NCI-H748 treated with DMSO at 0.1 percent for 48 hours (cell line): ENCODE results near the gene NUDT19.
"Not testable (repeated sequence)": the region's sequence is repeated elsewhere in the genome, so short reads cannot be mapped to it uniquely, and the experiment has no call there.

ENCODE experiments used
- DNase-seq: peaks from one replicate; lab custom pipeline; 2025; lab: John Stamatoyannopoulos, UW

NUDT19 gene

GRCh38 chr19:32691291-32691951 is at the start of gene NUDT19:
Gene NUDT19 (plus strand): TSS chr19:32691821. CDS start chr19:32691961, 140 bp downstream.
- no peak for DNase-seq

DNA sequence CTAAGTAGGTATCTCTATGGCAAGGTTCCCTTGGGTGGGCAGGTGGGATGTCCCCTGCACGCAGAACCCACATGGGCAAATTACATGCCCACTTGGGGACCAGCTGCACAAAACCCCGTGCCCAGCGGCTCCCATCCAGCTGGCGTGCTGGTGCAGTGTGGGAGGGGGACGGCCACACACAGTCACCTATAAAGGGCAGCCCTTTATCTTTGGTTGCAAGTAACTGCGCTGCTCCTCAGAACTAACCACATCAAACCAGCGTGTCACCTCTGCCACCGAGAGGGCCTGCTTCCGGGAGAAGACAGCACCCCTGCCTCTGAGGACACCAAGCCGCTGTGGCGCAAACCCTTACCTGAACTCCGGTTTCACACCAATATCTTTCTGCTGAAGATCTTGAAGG is 48.9 kb upstream of the NUDT19 start:
- no peak for DNase-seq

DNA sequence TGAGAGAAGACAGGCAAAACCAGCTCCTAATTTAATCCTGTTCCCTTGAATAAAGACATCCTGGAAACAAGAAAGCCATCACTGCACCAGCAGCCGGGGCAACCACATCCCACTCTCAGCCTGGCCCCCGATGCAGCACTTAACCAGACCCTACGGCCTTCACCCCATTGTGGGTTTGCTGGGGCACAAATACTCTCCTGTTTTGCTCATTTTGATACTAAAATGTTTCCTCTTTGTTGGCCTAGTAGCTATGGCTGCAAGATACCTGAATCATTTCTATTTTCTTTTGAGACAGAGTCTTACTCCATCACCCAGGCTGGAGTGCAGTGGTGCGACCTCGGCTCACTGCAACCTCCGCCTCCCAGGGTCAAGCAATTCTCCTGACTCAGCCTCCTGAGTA is 45.1 kb upstream of the NUDT19 start:
- DNase-seq: no peak

DNA sequence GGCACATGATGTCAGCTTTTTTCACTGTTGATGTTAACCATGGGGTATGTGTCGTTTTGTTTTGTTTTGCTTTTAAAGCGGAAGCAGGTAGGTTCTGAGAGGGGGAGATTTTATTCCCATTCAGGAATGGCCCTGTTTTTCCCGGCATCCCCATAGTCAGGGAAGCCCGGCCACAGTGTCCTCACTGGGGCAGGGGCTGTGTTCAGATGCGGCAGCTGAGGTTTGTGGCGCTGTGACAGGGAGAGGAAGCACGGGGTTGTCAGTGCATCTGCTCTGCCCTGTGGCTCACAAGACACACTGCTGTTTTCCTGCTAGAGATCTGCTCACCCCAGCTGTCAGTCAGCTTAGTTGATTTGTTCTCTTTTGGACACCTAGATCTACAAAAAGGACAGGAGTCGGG is 44.3 kb upstream of the NUDT19 start:
- no peak for DNase-seq

- no peak for DNase-seq
Measured at GRCh38 chr19:32649751-32650150, 41.9 kb upstream of the NUDT19 start.

GRCh38 chr19:32650671-32651070 is 41.0 kb upstream of the NUDT19 start:
- no peak for DNase-seq

DNA sequence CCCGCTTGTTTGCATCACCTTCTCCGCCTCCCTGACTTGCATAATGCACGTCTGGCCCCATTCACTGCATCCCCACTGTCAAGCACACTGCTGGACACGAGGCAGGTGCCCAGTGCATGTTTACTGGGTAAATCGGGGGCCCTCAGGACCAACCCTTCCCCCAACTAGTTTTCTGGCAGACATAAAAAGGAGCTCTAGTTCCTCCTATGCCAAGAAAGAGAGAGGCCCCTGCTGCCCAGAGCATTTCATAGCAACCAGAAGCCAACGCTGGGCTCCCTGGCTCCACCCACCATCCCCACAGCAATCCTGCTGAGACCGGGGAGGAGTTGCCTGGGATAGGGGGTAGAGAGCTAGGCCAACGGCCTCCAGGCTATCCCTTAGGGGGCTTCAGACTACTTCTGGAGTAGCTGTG is 39.9 kb upstream of the NUDT19 start:
- DNase-seq: no peak

- not testable (repeated sequence) for DNase-seq
Measured at GRCh38 chr19:32652331-32652730, 39.3 kb upstream of the NUDT19 start.

DNA sequence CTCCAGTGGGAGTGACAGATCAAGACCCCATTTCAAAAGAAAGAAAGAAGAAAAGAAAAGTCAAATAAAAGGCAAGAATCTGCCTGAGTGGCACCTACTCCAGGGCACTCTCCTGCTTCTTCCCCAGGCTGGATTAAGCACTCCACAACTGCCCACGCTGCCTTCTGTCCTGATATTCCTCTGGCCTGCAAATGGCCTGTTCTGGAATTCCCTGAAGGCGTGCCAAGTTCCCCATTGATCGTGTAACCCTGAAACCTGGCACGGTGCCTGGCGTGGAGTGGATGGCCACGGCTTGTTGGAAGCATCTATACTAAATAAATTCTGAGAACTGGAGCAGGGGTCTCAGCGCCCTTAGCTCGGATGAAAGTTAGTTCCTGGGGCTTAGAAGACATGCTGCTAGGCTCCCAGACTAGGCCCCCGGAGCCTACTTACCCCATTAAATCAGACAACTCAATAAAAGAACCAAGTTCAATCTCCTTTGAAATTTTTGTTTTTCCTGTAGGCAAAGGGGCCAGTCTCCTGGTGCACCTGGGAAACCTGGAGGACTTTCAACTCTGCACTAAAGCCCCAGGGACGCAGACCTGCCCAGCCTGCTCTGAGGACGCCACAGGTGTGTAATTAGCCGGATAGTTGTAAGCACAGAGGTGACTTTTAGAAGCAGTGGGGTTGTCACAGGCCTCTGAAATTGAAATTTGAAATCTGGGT is 38.6 kb upstream of the NUDT19 start:
- DNase-seq: no peak

DNA sequence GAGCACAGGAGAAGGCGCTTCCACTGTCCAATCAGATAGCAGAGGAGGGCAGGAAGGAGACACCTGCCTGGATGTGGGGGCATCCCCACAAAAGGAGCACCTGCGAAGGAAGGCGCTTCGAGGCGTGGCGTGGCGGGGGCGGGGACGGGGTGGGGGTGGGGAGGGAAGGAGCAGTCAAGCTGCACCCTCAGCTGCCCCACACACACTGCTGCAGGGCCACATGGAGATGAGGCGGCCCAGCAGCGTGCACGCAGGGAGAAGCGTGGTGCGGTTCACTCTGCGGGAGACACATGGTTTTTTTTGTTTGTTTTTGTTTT is 38.1 kb upstream of the NUDT19 start:
- no peak for DNase-seq

DNA sequence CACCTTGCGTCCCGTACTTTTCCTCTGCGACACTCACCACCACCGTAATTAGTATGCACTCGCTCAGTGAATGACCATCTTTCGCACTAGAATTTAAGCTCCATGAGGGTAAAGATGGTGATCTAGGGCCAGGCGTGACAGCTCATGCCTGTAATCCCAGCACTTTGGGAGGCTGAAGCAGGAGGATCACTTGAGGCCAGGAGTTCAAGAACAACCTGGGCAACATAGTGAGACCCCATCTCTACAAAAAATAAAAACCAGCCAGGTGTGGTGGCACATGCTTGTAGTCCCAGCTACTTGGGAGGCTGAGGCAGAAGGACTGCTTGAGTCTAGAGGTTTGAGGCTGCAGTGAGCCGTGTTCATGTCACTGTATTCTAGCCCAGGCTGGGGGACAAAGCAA is 35.2 kb upstream of the NUDT19 start:
- DNase-seq: not testable (repeated sequence)

DNA sequence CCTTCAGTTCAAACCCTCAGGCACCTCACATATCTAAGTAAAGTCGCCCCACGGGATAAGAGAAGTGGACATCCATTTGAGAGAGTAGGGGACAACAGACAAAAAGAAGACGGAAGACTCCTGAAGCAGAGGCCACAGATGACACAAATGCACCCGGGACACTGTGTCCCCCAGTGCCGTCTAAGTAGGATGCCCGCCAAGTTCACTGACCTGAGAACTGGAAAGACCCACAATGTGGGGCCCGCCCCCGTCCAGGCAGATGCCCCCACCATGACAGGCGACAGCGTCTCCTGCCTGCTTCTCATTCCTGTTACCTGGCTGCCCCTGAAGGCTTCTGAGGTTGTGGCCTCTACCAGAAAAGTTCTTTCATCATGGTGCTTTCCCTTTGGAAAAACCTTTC is 33.5 kb upstream of the NUDT19 start:
- DNase-seq: no peak

- no peak for DNase-seq
Measured at GRCh38 chr19:32658527-32658926, 33.1 kb upstream of the NUDT19 start.

- DNase-seq: no peak
Measured at GRCh38 chr19:32661318-32661717, 30.3 kb upstream of the NUDT19 start.

GRCh38 chr19:32662186-32662585 is 29.4 kb upstream of the NUDT19 start:
- DNase-seq: no peak

DNA sequence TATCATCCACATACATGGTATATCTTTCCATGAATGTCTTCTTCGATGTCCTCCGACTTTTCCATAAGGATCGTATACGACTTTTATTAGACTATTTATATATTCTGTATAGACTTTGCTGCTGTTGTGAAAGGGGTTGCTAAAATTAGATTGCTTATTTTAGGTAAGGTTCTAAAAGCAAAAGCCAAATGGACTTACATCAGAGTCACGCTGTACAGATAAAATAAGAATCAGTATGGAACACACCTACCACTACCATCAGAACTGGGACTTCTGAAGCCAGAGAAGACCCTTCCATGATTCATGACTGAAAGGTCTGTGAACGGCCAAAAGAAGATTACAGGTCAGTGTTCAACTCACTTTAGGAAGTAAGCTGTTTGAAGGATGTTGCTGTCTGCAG is 25.5 kb upstream of the NUDT19 start:
- DNase-seq: no peak

GRCh38 chr19:32669310-32669709 is 22.3 kb upstream of the NUDT19 start:
- no peak for DNase-seq

DNA sequence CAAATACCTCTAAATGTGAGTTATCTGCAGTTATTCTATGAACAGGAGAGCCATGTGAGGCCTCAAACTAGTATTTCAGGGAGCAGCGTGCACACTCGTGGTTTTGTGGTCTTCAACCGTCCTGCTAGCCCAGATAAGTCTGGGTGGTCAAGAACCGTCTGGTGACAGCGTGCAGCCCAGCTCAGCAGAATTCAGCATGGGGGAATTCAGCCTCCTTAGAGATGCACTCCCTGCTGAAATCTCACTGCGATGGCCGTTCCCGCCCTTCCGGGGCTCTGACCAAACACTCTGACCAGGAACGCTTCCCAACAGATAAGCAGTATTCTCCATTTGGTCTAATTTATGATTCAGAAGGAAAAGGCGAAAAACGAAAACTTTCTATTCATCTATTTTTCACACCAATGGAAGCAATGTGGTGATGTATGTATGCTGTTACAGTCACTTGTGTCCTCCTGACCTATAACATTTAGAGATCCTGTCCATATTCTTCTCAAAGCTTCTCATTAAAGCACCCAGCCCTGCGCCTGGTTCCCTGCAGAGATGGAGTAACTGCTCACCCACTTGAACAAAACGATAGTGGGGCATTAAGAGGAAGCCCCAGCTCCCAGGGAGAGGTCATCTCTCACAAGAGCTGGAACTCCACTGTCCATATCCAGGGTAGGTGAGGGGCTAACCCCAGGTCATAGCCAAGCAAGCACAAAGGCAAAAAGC is 19.6 kb upstream of the NUDT19 start:
- DNase-seq: no peak

GRCh38 chr19:32672841-32673240 is 18.8 kb upstream of the NUDT19 start:
- DNase-seq: no peak

DNA sequence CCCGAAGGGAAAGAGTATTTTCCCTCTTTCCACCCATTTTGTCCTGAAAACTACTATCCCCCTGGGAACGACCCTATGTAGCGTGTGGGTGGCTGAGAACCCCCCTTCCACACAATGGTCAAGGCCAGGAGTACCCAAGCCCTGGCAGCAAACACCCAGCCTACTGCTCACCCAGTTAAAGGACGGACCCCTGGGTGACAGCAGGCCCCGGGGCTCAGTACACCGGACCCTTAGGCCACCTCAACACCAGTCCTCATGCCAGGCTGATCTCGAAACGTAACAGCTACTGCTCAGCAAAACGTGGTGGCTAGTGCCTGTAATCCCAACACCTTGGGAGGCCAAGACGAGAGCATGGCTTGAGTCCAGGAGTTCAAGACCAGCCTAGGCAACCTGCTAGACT is 18.0 kb upstream of the NUDT19 start:
- DNase-seq: no peak

GRCh38 chr19:32674153-32674930 is 17.3 kb upstream of the NUDT19 start:
- DNase-seq: no peak

DNA sequence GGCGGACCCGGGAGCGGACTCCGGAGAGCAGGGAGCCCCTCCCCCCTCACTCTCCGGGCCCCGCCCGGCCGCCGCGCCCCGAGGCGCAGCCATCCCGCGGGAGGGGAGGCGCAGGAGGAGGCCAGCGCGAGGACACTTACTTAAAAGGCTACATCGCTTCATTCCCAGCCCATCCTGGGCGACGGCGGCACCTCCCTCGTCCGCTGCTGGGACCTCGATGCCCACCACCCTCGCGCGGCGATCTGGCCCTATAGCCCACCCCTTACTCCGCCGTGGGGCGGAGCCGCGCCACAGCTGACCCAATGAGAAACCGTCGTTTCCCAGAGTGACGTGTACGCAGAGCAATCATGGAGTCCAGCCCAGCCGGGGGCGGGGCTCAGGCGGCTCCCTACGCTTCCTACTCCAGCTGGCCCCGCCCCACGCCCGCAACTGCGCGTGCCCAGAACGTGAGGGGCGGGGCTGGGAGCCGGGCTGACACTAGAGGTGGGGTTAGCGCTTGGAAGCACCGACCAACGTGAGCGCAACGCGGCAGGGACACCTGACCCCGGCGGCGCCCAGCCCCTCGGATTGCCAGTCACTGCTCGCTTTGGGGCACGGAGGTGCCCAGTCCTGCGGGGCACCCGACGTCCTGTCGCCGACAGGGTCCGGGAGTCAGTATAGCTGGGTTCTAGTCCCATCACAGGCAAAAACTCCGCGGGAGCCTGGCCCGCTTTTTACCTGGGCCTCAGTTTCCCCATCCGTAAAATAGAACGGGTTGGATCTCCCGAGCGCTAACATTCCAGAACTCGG is 16.5 kb upstream of the NUDT19 start, which contains the start of gene ANKRD27:
Gene ANKRD27 (minus strand): TSS at position 250 of the 789 bp plus-strand sequence. CDS start 16,165 bp downstream, outside the sequence.
- DNase-seq: peak; percentile 99
